Pulmonary artery endothelial cell (primary cell): ENCODE results near the gene LRRIQ1. TPM values are rescaled to one million over a fixed set of nuclear protein-coding genes. Genes with fewer than 3 reads are reported as not detected.
"Not testable (repeated sequence)": the region's sequence is repeated elsewhere in the genome, so short reads cannot be mapped to it uniquely, and the experiment has no call there.

ENCODE experiments used
- DNase-seq: peaks from one replicate; pipeline ENCODE4 v3.0.0-alpha.2; 2011; ENCODE audit warnings: low read depth, low spot score
- total RNA-seq: library from RNA; depleted of rRNA; stranded (reverse); fragments of >200 nt; gene quantifications from 2 replicates; pipeline ENCODE4 v1.2.3, GENCODE V29; 2014

The LRRIQ1 gene
- total RNA-seq, 1 donor from 2014 or later = 0.40 TPM

- no peak for DNase-seq
Measured at GRCh38 chr12:85190728-85191127, 154.6 kb downstream of the LRRIQ1 start.

DNA sequence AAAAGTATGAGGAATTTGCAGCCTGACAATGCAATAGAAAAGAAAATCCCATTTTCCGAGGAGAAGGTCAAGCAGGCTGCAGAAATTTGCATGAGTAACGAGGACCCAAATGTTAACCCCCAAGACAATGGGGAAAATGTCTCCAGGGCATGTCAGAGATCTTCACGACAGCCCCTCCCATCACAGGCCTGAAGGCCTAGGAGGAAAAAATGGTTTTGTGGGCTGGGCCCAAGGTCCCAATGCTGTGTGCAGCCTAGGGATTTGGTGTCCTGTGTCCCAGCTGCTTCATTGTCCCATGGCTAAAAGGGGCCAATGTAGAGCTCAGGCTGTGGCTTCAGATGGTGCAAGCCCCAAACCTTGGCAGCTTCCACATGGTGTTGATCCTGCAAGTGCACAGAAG, 167.7 kb downstream of the LRRIQ1 start:
- DNase-seq = not testable (repeated sequence)

DNA sequence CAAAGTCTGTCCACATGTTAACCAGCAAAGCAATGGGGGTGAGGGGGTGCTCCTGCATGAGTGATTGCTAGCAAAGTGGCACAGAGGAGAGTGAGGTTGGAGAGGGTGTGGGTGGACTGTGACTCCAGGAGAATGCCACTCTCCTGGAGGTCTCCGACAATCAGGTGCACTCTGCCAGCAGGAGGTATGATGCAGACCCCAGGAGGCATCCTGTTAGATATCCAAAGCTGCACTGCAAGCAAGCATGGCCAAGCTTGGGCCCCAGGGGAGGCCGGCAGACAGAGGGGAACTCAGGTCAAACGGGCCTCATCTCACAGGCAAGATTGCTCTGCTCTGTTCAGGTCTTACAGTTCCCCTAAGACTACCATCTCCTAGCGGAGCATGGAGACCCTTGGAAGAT, 170.4 kb downstream of the LRRIQ1 start:
- no peak for DNase-seq

GRCh38 chr12:85224339-85224738, 188.2 kb downstream of the LRRIQ1 start:
- DNase-seq = not testable (repeated sequence)

DNA sequence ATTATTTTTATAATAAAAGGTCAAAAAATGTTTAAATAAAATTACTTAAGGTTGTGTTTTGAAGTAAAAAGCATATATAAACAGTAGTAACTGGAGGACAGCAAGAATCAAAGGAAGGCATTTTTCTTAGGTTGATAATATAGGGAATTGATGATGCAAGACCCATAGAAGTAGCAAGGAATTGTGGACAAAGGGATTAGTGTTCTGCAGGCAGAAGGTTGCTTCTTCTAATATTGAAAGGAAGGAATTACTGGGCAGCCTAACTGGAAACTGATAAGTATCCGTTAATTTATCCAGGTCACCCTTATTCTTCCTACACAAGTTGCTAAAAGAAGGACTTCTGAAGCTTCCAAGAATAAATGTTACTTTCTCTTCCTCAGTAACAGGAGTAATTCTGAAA, 189.3 kb downstream of the LRRIQ1 start:
- no peak for DNase-seq

DNA sequence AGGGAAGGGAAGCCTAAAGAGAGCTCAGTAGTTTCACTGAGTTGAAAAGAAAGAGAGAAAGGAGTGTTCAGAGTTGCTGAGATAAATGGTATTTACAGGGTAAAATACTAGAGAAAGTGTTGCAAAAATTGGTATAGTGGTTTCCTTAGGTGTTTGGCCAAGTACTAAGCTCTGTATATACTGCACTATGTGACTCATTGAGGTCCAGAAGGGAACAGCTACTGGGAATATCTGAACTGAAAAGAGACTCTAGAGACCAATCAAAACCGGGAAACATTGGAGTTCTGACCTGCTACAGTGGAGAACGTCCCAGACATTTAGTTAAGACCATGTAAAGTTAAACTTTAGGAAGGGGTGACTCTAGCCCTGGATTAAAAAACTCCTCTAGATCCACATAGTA, 201.2 kb downstream of the LRRIQ1 start:
- no peak for DNase-seq

DNA sequence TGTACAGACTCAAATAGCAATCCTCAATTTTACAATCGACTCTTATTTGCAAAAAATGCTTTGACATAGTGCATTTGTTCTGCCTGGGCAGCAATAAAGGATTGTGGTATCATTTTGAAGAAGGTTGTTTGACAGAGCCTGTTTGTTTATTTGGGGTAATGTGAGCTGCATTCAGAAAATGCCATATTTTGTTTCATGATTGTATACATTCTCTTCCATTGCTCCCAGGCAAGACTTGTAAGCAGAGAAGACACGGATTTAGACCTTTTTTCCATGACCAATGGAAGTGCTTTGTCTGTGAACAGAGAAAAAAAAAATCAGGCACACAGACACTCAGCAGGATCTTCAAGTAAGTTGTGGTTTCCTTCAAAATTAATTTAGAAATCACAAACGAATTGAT, 208.4 kb downstream of the LRRIQ1 start:
- no peak for DNase-seq

GRCh38 chr12:85253853-85254252, 217.7 kb downstream of the LRRIQ1 start:
- no peak for DNase-seq

GRCh38 chr12:85257671-85258070, 221.5 kb downstream of the LRRIQ1 start:
- DNase-seq = no peak

DNA sequence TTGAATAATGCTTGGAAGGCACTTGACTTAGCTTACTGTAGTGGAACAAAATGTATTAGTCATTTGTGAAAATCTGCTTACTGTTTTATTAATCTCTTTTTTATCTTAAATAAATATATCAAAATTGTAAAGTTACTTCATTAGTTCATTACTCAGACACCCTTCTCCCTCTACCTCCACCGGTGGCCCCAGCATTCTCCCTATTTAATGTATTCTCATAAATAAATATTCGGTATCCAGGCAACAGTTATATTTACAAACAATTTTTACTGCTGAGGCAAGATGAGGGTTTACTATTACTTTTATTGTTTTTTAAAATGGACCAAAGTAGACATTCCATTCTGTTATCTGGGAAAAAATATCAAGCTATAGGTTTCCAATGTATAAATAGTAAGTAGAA, 224.3 kb downstream of the LRRIQ1 start:
- no peak for DNase-seq

DNA sequence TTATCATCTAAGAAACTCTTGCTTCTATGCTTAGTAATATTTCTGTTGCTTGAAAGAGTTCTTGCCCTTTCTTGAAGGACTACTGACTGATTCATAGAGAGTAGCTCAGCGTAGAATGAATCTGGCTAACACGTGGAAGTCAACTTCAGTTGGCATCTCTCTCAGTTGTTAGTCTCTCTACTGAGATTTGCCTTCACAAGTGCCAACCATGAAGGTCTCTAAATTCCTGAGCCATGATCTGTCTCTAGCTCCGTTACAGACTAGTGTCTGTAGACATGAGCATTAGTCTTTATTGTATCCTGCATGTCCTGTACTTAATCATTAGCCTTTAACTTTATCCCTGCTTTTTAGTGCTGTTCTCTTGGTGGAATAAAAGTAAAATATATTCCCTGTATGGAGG, 224.7 kb downstream of the LRRIQ1 start:
- no peak for DNase-seq

DNA sequence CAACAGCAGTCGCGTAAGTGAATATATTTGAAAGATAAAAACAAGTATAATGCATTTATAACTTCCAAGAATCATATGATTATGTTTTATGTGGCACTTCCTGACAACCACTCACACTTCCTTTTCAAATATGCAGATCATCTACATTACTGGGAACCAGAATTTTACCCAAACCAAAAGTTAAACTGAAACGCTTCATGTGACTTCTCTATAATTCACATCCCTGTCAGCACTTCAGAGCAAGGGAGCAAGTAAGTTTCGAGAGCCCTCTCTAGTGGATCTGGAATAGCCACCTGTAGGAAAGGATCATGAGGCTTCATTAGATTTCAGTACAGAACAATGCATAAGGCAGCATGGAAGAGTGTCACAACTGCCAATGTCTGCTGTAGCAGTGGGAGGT, 230.2 kb downstream of the LRRIQ1 start:
- DNase-seq = no peak

- no peak for DNase-seq
Measured at GRCh38 chr12:85273381-85274314, 237.5 kb downstream of the LRRIQ1 start.

- no peak for DNase-seq
Measured at GRCh38 chr12:85274315-85274651, 238.1 kb downstream of the LRRIQ1 start.

- no peak for DNase-seq
Measured at GRCh38 chr12:85275374-85275773, 239.2 kb downstream of the LRRIQ1 start.

GRCh38 chr12:85277191-85277590, 241.0 kb downstream of the LRRIQ1 start:
- no peak for DNase-seq

DNA sequence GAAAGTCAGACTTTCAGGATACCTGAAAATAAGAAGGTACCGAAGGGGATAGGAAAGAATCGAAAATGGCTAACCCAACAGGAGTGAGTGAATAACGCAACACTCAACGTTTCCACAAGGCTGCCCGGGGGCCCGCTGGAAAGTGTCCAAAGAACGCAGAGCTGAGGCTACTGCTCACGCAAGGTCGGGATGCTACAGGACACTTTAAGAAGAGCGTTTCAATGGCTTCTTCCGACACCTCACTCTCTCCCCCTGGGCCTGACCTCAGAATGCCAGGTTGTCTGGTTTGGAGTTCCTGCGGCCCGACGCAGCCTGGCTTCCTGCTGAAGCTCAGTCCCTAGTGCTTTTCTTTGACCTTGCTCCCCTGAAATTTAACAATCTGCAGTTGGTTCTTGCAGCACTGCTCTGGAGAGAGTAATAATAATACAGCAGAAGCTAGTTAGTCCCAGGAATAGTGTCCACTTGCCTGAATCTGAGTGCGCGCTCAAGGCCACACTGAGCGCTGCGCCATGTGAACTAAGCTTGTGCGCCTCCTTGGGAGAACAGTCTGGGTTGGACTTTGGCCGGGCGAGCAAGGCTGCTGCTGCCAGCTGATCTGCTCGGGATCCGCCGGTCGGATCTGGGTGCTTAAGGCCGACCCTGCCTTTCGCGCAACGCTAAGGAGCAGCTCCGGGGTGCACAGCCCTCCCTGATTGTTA, 241.9 kb downstream of the LRRIQ1 start:
- DNase-seq = no peak

DNA sequence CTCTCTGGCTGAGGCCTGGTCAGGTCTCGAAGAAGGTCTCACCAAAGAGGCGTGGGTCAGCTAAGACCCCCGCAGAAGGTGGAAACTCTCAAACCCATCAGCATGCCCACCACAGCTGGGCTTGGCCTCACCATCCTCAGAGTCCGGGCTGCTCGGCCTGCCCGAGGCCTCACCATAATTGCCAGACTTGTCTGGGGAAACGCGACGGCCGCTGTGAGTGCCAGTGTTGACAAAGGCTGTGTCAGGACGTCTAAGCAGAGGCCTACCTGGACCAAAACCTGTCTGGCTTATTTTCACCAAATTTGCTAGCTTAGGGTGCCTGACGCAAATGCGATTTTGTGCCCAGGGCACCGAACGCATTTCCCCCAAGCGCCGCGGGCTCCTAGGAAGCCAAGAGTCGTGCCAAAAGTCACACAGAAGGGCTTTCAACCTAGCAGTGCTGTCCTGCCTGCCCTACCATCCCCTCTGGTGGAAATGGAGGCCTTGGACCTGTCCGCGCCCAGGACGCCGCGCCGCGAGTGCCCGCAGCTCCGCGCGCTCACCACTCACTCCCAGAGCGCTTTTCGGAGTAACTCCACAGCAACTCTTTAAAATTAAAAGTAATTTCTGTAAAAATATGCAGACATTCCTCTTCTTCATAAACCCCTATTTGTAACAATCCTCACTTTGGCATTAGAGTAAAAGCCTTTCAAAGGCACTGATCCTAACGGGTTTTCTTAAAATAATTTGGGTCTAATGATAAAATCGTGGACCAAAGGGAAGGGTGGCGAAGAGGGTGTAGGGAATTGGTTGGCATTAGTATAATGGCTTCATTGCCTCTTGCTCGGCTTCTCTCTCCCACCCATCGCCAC, 242.7 kb downstream of the LRRIQ1 start:
- DNase-seq = no peak

DNA sequence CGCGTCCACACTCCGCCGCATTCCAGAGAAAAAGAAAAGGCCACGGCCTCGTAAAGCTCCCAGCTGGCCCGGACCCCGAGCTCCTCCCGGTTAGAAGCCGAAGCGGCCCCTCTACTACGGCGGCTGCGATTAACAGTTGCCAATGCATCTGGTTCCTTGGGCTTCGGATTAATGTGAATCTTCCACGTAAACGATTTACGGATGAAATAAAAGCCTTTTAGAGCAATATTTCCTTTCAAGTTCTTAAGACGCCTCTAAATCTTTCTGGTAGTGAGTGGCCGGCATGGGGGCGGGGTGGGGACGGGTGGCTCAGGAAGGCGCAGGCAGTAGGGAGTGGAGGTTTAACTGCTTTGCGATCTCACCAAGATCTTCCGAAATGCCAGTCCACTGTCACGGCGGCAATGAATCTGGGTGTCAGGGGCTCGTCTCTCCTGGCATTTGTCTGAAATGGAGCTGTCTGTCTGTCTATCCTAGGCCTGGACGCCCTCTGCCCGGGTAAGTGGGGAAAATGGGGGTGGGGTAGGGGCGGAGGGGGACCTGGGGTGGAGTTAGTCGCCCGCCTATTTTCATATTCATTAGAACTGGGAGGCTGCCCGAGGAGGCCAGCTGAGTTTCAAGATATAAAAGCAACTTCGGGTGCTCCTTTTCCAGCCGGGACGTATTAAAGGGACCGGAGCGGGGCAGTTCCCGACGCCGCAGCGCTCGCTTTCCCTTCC, 243.5 kb downstream of the LRRIQ1 start:
- no peak for DNase-seq

- no peak for DNase-seq
Measured at GRCh38 chr12:85280165-85280983, 244.2 kb downstream of the LRRIQ1 start, which contains the start of gene ALX1. ALX1 (plus strand) TSS chr12:85280220; CDS start chr12:85280262, 42 bp downstream.
